GM11168 (cell line): Measurements from ENCODE around the gene GIPC1.

ENCODE experiments used
- in situ Hi-C: fragments of 300-500 bp; cut with MboI; formaldehyde crosslinking; loops from one replicate; pipeline ENCODE4 v1.12.0; 2022; ENCODE audit warnings: low sequenced_read_pairs; ENCODE audit not compliant: unreplicated experiment

Gene GIPC1

DNA sequence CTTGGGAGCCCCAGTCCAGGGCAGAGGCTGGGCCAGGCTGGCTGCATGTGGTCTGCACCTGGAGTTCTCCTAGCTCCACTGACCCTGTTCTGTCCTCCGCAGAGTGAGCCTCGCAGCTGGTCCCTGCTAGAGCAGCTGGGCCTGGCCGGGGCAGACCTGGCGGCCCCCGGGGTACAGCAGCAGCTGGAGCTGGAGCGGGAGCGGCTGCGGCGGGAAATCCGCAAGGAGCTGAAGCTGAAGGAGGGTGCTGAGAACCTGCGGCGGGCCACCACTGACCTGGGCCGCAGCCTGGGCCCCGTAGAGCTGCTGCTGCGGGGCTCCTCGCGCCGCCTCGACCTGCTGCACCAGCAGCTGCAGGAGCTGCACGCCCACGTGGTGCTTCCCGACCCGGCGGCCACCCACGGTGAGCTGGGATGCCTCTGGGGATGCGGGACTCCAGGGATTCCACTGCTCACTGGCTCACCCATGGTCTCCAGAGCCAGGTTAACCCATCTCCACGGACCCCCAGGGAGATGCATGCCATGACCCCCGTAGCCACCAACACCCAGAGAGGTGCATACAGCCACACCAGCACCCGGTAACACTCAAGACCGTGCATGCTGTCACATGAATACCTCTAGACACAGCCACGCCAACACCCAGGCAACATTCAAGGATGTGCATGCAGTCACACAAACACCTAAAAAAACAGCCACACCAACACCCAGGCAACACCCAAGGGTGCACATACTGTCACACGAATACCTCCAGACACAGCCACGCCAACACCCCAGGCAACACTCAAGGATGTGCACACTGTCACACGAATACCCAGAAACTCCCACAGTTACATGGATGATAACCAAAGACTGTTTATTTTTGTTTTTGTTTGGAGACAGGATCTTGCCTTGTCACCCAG is 54.6 kb downstream of the GIPC1 start:
- in situ Hi-C loops, result no loop called here

DNA sequence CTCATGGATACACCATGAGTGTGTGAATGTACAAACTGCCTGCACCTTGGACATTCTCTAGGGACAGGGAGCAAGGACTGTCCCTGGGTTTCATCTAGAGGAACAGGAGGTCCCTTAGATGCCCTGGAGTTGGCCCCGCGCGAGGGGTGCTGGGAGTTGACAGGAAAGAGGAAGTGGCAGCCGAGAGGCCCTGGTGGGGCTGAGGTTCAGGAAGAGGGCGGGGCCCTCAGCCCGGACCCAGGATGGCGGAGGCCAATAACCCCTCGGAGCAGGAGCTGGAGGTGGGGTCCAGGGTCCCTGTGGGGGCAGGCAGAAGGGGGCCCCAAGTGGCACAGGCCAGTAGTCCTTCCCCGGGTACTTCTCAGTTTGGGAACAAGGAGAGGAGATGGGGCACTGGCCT is 55.9 kb downstream of the GIPC1 start:
- in situ Hi-C loops, result no loop called here

GRCh38 chr19:14439014-14439413 is 56.9 kb downstream of the GIPC1 start:
- in situ Hi-C loops, result no loop called here

DNA sequence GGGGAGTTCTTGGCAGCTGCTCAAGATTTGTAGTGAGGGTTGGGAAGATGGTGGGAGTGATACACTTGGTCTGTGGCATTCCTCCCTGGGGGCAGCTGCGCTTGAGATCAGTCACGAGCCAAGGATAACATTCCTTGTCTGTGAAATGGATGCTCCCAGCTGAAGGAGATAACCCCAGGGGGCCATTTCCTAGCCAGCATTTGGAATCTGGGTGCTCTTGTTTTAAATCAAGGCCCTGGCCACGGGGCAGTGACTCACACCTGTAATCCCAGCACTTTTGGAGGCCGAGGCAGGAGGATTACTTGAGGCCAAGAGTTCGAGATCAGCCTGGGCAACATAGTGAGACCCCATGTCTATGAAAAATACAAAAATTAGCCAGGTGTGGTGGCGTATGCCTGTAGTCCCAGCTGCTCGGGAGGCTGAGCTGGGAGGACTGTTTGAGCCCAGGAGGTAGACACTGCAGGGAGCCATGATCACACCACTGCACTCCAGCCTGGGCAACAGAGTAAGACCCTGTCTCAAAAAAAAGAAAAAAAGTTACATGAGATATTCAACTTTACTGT is 58.3 kb downstream of the GIPC1 start:
- in situ Hi-C loops, result no loop called here

DNA sequence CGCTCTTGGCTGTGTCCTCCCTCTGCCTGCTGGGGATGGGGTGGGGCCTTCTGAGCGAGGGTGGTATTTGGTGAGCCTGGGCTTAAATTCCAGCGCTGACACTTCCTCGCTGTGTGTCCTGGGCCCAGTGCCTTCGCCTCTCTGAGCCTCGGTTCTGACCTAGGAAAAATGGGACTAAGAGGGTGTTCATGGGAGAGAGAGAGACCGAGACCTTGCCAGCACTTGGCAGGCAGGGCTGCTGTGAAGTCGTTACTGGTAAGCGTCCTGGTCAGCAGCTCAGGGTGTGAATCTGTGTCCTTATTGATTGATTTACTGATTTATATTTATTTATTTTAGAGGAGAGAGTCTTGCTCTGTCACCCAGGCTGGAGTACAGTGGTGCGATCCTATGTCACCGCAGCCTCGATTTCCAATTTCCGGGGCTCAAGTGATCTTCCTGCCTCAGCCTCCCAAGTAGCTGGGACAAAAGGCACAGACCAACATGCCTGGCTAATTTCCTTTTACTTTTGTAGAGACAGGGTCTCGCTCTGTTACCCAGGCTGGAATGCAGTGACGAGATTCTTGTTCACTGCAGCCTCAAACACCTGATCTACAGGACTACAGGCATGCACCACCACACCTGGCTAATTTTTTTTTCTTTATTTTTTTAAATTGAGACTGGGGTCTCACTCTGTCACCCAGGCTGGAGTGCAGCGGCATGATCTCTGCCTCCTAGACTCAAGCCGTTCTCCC is 60.4 kb downstream of the GIPC1 start:
- in situ Hi-C loops, result no loop called here

DNA sequence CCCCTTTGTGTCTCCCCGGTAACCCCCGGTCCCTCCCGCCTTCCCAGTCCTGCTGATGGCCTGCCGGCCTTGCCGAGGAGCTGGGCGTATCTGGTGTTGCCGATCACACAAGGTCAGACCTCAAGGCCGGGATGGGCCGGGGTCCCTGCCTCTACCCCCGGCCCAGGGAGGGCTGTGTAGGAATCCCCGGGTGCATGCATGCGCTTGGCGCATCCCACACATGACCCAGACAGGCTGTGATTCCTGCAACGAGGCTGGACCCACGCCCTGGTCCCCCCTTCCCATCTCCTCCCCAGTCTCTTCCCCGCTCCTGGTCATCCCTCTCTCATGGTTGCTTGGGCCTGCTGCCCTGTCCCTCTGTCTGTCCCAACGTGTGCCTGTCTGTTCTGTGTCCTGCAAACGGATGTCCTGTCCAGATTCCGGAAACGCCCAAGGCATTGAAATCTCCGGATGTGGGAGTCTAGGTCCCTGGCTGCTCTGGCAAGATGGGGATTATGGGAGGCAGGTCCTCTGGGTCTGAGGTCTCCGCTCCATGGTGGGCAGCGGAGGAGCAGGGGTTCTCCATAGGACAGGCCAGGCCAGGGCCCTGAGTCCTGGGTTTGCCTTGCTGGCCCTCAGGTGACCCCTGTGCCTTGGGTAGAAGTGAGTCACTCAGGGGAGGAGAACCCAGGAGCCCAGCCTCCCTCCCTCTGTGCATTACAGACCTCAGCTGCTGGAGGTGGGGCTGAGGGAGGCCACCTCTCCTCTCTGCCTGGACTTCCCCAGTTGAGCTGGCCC is 61.2 kb downstream of the GIPC1 start:
- in situ Hi-C loops, result no loop called here

DNA sequence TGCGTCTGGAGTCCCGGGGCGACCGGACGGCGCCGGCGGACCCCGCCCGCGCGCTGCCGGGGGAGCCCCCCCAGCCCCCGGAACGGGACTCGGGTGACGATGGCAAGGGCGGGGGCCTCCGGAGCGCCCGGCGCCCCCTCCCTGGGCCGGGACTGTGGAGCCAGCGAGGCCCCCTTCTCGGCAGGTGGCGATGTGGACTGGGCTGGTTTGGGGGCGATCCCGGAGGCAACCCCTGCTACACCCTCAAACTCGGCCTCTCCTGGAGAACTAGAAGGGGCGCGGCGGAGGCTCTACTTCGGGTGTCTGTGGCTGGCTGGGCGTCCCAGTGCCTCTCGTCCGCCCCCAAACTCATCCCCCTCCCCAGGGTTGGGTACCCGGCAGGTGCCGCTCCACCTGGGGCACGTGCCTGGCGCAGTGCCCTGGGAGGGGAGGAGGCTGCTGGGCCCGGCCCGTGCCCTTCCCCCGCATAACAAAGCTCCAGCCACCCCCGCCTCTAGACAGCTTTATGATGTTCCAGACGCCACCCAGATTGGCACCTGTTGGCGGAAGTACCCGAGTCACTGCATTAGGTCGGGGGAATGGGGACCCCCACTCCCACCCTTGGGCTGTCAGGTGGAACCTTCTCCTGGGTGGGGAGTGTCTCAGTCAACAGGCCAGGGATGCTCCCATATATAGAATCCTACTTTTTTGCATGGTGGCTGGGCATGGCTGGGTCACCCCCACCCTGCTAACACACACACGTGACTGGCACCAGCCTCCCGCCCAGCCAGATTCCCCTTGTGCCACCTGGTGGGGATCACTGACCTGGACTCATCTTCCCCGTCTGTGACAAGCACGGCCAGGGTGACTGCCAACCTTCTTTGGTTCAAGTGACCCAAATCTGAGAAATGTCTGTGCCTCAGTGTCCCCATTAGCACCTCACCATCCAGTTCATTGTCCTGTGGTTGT is 62.1 kb downstream of the GIPC1 start:
- in situ Hi-C loops, result no loop called here

DNA sequence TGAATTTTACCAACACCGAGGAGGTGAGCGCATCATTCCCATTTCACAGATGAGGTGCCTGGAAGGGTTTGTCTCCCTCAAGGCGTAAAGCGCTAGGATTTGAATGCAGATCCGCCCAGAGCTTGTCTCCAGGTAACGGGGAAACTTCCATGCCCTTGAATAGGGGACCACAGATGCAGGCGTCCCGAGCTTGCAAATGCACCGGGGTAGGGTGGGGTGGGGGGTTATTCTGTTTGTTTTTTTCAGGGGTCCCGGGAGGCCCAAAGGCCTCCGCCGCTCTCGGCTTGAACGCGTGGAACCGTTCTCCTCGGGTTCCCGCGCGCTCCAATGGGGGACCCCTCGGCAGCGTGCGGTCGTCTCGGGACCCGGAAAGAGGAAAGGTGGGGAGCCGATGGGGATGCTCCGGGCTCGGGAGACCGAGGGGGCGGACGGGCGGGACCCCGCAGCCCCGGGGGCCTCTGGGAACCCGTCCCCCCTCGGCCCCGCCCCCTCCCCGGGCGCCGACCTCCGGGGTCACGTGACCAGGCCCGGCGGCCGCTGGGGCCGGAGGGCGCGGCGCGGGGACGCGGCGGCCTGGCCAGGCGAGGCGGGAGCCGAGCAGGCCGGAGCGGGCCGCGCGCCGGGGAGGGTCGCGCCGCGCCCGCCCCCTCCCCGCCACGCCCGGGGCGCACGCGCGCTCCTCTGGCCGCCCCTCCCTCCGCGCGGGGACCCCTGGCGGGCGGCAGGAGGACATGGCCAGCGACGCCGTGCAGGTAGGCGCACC is 63.0 kb downstream of the GIPC1 start, which contains the start of gene PKN1:
Gene PKN1, plus strand, starts transcription at position 516 of the 763 bp plus-strand sequence. Its CDS starts 216 bp downstream, at position 732.
- in situ Hi-C loops, result no loop called here

GRCh38 chr19:14430712-14431111 is 65.2 kb downstream of the GIPC1 start:
- in situ Hi-C loops, result no loop called here

DNA sequence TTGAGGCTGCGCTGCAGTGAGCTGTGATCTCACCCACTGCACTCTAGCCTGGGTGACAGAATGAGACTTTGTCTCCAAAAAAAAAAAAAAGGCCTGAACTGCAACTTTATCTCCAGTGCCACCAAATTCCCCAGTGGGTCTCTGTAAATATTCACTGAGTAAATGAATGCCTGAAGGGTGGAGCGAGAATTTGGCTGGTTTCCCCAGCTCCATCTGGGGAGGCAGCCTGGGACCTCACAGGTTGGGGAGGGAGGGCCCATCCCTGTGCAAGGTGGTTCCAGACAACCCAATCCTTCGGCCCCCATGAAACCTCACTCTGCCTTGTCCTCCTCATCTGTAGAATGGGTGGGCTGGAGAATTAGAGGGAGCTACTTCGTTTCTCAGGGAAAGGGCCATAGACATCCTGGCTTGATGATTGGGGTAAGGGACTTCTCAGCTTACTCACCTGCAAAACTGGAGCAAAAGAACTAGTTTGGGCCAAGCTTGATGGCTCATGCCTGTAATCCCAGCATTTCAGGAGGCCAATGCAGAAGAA is 67.0 kb downstream of the GIPC1 start:
- in situ Hi-C loops, result no loop called here
